Astrocyte of the spinal cord (primary cell): ENCODE data around the gene ARHGAP44.

ENCODE experiments used
- DNase-seq: peaks from one replicate; pipeline ENCODE4 v3.0.0; 2011; ENCODE audit warnings: low read depth, low spot score
- H3K4me3 ChIP-seq: 2 replicates; pipeline ENCODE4 v1.5.1; 2011; ENCODE audit warnings: low read depth, mild to moderate bottlenecking, low read length, moderate library complexity
- CTCF ChIP-seq: IDR thresholded peaks from 2 replicates; pipeline ENCODE4 v1.5.1; 2012; ENCODE audit warnings: low read depth, mild to moderate bottlenecking, low read length, inconsistent platforms
- in situ Hi-C: cut with HindIII; loops from 2 replicates; pipeline ENCODE4 v1.10.0; 2017; ENCODE audit warnings: low sequenced_read_pairs

ARHGAP44 gene

GRCh38 chr17:12924614-12925013 lies 135.3 kb downstream of the ARHGAP44 start:
- no peak for DNase-seq
- TF ChIP-seq CTCF: no peak
- H3K4me3 ChIP-seq: no peak overlapping the region
- in situ Hi-C loops: no loop called here

DNA sequence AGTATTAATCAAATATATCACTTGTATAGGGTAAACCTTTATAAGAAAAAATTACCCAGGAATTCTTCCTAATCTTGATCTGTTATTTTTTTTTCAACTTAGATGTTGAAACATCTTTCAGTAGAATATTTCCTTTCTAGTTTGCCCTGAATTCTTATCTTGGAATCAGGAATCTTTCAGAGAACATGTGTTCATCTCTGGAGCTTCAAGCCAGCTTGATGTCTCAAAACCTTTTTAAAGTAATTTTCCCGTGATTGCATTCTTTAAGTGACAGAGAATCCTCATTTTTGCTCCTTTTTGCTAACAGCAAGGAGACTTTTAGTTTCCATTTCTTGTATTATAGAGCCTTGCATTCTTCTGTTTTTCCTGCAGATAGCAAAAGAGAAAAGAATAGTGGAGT lies 137.7 kb downstream of the ARHGAP44 start:
- in situ Hi-C loops: no loop called here
- DNase-seq: no peak
- TF ChIP-seq CTCF: no peak
- no peak overlapping the region for H3K4me3 ChIP-seq

DNA sequence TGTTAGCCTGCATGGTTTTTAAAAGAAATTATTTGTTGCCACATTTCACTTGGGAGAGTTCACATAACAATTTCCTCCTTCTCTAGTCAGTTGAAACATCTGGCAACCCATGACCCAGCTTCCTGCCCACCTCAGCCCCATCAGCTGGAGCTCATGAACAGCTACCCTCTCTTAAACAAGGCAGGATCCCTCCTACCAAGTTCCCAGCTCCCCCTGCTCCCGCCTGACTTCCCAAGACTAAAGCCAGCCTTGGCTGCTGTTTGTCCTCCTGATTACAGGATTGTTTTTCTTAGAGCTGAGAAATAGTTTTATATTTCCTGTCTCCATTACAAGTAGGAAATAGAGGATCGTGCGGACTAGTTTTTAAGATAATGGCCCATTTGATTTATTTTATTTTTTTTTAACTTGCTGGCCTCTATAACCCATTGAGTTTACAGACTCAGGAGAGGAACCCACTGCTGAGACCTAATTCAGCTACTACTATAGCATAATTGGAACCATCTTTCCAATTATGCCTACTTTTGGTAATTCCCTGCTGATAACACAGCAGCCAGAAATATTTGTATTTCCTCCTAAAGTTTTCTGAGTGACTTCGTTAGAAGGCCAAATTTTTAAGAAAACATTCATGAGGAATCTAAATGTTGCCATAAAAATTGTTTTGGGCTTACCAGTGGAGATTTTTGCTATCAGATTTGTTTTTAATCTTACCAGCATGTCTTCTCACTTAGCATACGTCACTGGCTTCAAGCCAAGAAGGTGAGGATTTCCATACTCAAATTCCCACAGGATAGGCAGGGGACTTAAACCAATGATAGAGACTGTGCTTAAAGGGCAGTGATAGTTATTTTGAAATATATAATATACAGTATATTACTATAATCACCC lies 138.5 kb downstream of the ARHGAP44 start:
- peak; percentile 4 for DNase-seq
- in situ Hi-C loops: no loop called here
- no peak for TF ChIP-seq CTCF
- H3K4me3 ChIP-seq: no peak overlapping the region

GRCh38 chr17:12928736-12929135 lies 139.4 kb downstream of the ARHGAP44 start:
- in situ Hi-C loops: no loop called here
- H3K4me3 ChIP-seq: no peak overlapping the region
- TF ChIP-seq CTCF: peak; percentile 24
- peak; percentile 3 for DNase-seq

DNA sequence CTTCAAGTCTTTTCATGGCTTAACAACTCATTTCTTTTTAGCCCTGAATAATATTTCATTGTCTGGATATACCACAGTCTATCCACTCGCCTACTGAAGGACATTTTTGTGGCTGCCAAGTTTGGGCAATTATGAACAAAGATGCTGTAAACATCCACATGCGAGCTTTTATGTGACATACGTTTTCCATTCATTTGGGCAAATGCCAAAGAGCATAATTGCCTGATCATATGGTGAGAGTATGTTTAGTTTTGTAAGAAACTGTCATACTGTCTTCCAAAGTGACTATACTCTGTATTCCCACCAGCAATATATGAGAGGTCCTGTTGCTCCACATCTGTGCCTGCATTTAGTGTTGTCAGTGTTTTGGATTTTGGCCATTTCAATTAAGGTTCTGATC lies 147.2 kb downstream of the ARHGAP44 start:
- in situ Hi-C loops: no loop called here
- no peak for DNase-seq
- no peak overlapping the region for H3K4me3 ChIP-seq
- TF ChIP-seq CTCF: no peak

DNA sequence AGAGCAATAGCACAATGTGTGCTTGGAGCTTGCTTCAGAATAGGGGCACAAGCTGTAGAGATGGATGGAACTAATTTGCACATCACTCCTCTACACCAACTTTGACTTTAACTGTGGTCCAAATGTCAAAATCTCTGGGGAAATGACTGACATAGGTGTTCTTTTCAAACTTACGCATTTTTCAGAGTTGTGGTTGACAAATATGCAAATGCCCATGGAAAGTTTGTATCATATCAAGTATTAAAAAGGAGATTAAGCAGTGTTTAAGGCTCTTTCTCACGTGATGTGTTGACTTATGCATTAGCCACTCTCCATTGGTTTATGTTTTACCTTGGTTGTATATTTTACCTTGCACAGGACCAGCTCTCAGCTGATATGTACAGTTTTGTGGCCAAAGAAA lies 151.4 kb downstream of the ARHGAP44 start:
- no peak for TF ChIP-seq CTCF
- H3K4me3 ChIP-seq: no peak overlapping the region
- in situ Hi-C loops: no loop called here
- no peak for DNase-seq
